Mononuclear cell (primary cell): ENCODE results near the gene GRM8. TPM values are rescaled to one million over a fixed set of nuclear protein-coding genes. Genes with fewer than 3 reads are reported as not detected.
A peak's percentile ranks its signal among the peaks of the same experiment; 100 is the strongest.

Experiments used
- H3K27me3 ChIP-seq: 2 replicates; pipeline ENCODE4 v1.6.0; 2011; ENCODE audit warnings: low read length, control low read depth; ENCODE audit not compliant: insufficient read depth
- H3K4me1 ChIP-seq: 2 replicates; pipeline ENCODE4 v1.5.1; 2011; ENCODE audit warnings: mild to moderate bottlenecking, low read length, control low read depth; ENCODE audit not compliant: insufficient read depth
- H3K4me3 ChIP-seq: 2 replicates; pipeline ENCODE4 v1.5.1; 2011; ENCODE audit warnings: mild to moderate bottlenecking, low read length, moderate library complexity
- H3K9me3 ChIP-seq: 2 replicates; pipeline ENCODE4 v1.5.1; 2011; ENCODE audit warnings: low read depth, mild to moderate bottlenecking, control low read depth, low read length
- total RNA-seq: library from RNA; depleted of rRNA; stranded (reverse); fragments of >200 nt; gene quantifications from one replicate; pipeline ENCODE4 v1.2.3, GENCODE V29; 2012

Gene GRM8
- total RNA-seq, result not detected

DNA sequence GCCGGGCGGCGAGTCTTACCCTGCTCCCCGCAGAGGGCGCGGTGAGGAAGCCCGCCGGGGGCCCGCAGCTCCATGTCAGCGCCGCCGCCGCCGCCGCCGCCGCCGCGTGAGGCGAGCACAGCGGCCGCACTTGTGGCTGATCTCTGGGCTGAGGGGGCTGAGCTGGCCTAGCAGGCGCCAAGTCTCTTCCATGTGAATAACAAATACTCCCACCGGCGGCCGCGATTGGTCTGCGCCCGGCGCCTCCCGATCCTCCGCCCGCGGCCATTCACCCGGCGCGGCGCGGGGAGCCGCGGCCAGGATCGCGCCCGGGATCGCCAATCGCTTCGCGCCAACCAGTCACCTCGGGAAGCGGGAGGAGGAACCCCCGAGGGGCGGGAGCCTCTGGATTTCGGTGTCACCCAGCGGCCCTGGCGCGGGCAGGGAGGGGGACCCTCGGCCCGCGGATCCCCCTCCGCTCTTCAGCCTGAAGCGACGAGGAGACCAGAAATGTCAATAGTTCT is at the start of gene GRM8:
Gene GRM8, minus strand, starts transcription at position 164 of the 503 bp plus-strand sequence.
- peaks cover 94% of the 10 kb centered on the region for H3K27me3 ChIP-seq
- H3K9me3 ChIP-seq, result no peaks in the 10 kb centered on the region
- H3K4me1 ChIP-seq, result peaks cover 37% of the 10 kb centered on the region
- peak within 1 kb of the TSS; percentile 55 for H3K4me3 ChIP-seq

DNA sequence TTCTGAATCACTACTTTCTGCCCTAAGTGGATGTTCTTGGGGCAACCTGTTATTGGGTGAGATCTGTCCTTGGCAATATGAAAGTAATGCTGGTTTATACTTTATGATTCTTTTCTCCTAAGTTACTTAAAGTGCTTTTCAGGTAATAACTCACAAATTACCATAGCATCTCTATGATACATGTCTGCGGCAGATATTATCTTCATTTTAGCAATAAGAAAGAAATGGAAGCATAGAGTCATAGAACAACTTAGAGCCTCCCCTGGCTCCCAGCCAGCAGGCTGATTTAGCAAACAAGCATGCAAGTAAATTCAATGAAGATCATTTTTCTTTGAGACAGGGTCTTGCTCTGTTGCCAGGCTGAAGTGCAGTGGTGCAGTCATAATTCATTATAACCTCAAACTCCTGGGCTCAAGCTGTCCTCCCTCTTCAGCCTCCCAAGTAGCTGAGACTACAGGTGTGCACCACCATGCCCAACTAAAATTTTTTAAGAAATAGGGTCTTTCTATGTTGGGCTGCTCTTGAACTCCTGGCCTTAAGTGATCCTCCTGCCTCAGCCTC is 38.1 kb upstream of the GRM8 start:
- H3K27me3 ChIP-seq, result peaks cover 1% of the 10 kb centered on the region
- no peaks in the 10 kb centered on the region for H3K9me3 ChIP-seq
- no peaks in the 10 kb centered on the region for H3K4me1 ChIP-seq
- H3K4me3 ChIP-seq, result no peak overlapping the region

DNA sequence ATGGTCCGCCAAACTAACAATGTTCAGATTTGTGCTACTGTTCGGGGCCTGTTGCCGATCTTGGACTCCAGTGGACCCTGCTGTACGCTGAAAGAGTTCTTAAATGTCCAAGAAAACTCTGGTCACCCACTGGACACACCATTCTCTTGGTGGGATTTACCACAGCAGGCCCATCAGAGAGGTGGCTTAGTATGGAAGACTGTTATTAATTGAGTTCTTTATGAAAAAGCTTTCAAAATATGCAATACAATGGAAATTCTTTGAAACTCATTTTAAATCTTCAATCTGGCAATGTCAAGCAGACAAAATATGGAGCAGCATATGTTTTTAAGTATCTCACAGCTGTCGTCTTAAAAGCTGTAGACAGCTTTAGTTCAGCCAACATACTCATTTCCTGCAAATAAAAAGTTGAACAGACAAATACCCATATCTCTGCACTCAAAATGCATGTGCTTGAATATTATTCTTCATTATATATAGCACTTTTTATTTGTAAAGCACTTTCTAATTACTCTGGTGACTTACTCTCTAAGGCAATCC is 37.4 kb upstream of the GRM8 start:
- Histone ChIP-seq H3K4me1 (no peaks in the 10 kb centered on the region), H3K27me3 (no peaks in the 10 kb centered on the region), H3K9me3 (no peaks in the 10 kb centered on the region), H3K4me3 (no peak overlapping the region)

DNA sequence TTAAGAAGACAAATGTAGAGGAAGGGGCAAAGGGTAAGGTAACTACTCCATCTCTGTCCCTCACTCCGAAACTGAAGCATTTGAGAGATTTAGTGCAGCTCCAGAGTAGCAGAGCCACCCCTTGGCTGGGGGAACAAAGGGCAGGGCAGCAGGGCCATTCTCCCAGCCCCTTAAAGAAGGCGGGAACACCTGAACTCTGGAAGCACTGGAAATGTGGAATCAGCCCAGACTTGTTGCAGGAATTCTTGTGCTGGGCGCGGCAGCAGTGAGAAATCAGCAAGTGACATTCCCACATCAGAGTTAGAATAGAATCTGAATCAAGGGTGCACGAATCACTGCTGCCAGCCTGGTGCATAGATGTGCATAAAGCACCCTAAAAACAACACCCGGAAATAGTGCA is 34.4 kb upstream of the GRM8 start:
- no peaks in the 10 kb centered on the region for H3K4me1 ChIP-seq
- H3K4me3 ChIP-seq, result no peak overlapping the region
- no peaks in the 10 kb centered on the region for H3K27me3 ChIP-seq
- H3K9me3 ChIP-seq, result no peaks in the 10 kb centered on the region

DNA sequence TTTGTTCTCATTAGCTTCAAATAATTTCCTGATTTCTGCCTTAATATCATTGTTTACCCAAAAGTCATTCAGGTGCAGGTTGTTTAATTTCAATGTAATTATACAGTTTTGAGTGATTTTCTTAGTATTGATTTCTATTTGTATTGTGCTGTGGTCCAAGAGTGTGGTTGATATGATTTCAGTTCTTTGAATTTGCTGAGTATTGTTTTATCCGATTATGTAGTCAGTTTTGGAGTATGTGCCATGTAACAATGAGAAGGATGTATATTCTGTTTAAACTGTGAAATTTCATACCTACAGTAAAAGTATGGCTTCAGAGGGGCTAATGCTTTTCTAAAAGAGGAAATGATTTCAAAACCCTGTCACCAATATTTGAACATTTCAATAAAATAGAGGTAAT is 17.4 kb upstream of the GRM8 start:
- no peak overlapping the region for H3K4me3 ChIP-seq
- H3K4me1 ChIP-seq, result no peaks in the 10 kb centered on the region
- H3K27me3 ChIP-seq, result peaks cover 17% of the 10 kb centered on the region
- no peaks in the 10 kb centered on the region for H3K9me3 ChIP-seq

DNA sequence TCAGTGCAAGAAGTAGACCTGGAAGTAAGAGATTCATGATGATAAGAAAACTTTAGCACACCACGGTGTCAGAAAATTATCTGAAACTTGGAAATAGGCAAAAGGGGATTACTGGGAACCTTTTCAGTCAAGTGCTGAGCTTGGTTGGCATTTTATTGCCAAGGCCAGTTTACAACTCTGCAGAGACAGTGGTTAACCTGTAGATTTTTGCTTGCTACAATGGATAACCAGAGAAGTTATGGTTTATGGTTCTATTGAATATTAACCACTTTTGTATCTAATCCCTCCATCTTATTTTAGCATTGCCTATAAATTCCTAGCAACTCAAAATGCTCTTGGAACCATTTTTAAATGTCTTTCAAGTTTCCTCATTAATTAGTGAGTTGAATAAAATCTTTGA is 13.3 kb upstream of the GRM8 start:
- no peak overlapping the region for H3K4me3 ChIP-seq
- peaks cover 15% of the 10 kb centered on the region for H3K27me3 ChIP-seq
- H3K4me1 ChIP-seq, result no peaks in the 10 kb centered on the region
- H3K9me3 ChIP-seq, result no peaks in the 10 kb centered on the region

DNA sequence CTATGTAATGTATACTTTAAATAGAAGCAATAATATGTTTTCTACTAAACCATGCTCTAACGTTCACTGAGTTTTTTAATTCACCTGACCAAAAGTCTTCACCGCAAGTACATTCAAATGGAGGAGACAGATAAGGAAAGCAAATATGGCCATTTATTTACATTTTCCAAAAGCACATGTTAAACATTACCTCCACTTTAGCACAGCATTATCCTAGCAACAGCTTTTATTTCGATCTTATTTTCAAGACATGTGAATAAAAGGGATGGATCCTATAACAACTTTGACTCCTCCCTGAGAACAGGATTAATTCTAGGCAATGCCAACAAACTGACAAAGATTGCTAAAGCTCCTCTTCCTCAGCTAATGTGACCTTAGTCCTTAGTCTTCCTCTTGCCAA is 11.5 kb upstream of the GRM8 start:
- Histone ChIP-seq H3K4me1 (no peaks in the 10 kb centered on the region), H3K27me3 (peaks cover 8% of the 10 kb centered on the region), H3K9me3 (no peaks in the 10 kb centered on the region), H3K4me3 (no peak overlapping the region)

DNA sequence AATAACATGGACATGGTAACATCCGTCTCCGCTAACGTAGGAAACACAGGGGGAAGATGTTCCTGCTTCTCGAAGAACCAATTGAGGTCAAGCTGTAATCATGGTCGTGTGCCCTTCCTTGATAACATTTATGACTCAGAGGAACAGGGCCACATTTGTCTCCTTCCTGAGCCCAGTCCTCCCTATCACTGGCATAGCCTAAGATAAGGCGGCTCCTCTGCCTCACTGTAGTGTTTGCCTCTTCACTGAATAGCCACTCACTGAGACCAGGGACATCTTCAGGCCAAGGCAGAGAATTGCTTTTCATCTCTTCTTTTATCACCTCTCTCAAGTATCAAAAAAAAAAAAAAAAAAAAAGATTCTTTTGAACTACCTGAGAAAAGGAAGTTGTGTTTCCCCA is 5.4 kb upstream of the GRM8 start:
- Histone ChIP-seq H3K4me1 (peaks cover 13% of the 10 kb centered on the region), H3K27me3 (peaks cover 45% of the 10 kb centered on the region), H3K4me3 (no peak overlapping the region), H3K9me3 (no peaks in the 10 kb centered on the region)

DNA sequence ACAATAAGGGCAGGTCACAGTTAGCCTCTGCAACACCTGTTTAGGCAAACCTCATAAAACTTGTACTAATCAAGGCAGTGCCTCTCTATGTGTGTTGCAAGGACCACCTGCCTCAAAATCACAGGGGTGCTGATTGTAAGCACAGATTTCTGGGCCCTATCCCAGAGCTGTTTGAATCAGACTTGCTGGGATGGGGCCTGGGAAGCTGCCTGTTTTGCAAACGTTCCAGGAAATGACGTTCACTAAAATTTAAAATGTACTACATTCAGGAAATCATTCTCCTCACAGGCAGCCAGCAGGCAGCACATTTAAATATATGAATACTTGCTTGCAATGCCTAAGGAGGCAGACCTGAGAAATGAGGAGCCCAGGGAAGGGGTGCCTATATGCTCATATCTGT is 4.3 kb upstream of the GRM8 start:
- Histone ChIP-seq H3K9me3 (no peaks in the 10 kb centered on the region), H3K4me1 (peaks cover 24% of the 10 kb centered on the region), H3K4me3 (no peak overlapping the region), H3K27me3 (peaks cover 55% of the 10 kb centered on the region)

DNA sequence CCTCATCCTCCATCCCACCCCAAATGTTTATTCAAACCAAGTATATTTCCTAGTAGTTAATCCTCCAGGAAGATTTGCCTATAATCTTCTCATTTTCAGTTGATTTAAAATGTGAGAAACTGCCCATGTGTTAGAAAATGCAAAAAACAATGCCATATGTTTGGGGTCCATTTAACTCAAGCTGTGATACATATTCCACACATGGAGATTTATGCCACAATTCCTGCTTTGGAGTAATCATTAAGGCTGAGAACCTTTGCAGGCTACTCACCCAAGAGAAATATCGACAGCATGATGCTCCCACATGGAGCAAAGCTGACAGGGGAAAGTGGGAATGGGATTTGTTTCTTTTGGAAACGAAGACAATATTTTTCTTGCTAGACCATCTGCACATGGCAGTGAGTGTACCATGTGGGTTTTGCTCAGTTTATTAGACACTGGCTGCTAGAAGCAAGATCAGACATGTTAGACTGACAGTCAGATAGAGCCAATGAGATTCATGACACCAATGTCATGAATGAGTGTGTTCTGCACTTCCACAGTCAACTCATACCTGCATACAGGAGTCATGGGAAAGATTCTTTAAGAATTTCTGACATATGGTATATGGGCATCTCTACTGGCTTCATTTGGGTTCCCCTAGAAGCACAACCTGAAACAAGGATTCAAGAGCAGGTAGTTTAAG is 3.4 kb upstream of the GRM8 start:
- Histone ChIP-seq H3K4me3 (no peak overlapping the region), H3K27me3 (peaks cover 63% of the 10 kb centered on the region), H3K9me3 (no peaks in the 10 kb centered on the region), H3K4me1 (peaks cover 32% of the 10 kb centered on the region)

DNA sequence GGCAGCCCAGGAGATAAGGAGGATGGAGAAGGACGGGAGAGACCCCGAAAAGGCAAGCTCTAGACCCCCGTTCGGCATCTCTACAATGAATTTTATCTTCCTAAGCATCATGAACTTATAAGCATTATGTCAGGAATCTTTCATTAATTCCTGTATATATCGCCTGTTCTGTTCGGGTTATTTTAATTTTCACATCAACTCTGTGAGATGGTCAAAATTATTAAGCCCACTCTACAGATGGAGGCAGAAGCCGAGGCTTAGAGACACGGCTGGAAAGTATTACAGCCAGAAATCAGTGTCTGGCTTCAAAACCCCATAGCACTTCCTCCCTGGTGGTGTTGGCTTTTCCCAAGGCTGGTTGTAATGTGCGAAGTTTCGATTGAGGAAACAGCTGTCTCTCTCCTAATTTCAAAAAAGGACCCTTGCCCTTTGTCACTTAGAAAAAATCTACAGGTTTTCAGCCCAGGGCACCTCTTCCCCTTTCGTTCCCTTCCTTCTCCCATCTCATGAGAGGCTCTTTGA is 1.5 kb upstream of the GRM8 start:
- Histone ChIP-seq H3K27me3 (peaks cover 82% of the 10 kb centered on the region), H3K9me3 (no peaks in the 10 kb centered on the region), H3K4me1 (peaks cover 37% of the 10 kb centered on the region), H3K4me3 (no peak overlapping the region)

DNA sequence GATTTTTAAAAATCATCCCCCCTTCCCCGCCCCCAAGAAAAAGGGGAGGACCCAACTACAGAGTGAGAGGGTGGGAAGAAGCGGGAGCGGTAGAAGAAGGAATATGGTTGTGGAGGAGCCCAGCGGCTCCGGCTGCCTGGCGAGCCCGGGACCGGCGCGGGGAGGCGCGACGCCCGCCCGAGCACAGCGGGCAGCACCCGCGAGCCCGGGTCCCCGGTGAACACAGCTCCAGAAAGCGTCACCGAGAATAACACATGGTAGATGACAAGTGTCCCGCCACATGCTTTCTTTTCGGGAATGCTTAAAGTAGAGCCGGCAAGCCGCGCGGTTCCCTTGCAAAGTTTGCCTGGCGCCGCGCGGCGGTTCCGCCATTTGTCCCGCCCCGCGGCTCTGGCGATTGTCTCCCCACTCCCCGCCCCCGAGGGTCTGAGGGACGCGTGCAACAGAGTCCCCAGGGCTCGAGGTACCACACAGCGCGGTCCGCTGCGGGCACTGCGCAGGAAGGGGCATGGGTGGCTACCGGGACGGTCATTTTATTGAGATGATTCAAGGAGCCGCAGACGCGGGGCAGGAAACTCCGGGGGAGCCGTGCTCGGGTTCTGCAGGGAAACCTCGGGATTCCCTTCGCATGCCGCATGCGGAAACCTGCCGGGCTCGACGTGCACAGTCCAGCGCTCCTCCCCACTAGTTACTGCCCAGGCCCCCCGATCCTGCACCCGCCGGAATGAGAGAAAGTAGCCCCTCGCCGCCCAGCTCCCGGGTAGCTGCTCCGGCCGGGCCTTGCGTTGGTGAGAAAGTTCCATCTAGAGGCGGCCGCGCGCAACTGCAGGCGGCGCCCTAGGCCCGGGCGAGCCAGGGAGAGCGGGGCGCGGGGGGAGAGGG is 781 bp upstream of the GRM8 start:
- Histone ChIP-seq H3K27me3 (peaks cover 89% of the 10 kb centered on the region), H3K4me1 (peaks cover 37% of the 10 kb centered on the region), H3K4me3 (peak overlapping the region; percentile 55), H3K9me3 (no peaks in the 10 kb centered on the region)

DNA sequence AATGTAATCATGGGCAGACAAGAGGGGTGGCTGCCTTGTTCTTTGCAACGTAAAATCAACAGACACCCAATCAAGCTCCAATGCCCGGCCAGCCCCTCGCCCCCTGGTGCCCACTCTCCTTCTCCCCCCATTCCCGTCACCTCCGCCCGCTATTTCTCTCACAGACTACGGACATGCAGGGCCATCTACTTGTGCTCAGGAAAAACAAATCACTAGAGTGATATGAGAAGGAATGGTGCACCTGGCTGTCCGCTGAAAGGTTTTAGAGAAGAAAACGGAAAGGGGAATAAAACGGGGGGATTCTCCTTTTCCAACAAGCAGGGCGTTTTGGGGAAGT is 396 bp downstream of the GRM8 start:
- H3K9me3 ChIP-seq, result no peaks in the 10 kb centered on the region
- H3K4me1 ChIP-seq, result peaks cover 37% of the 10 kb centered on the region
- H3K27me3 ChIP-seq, result peaks cover 94% of the 10 kb centered on the region
- H3K4me3 ChIP-seq, result peak overlapping the region; percentile 7

DNA sequence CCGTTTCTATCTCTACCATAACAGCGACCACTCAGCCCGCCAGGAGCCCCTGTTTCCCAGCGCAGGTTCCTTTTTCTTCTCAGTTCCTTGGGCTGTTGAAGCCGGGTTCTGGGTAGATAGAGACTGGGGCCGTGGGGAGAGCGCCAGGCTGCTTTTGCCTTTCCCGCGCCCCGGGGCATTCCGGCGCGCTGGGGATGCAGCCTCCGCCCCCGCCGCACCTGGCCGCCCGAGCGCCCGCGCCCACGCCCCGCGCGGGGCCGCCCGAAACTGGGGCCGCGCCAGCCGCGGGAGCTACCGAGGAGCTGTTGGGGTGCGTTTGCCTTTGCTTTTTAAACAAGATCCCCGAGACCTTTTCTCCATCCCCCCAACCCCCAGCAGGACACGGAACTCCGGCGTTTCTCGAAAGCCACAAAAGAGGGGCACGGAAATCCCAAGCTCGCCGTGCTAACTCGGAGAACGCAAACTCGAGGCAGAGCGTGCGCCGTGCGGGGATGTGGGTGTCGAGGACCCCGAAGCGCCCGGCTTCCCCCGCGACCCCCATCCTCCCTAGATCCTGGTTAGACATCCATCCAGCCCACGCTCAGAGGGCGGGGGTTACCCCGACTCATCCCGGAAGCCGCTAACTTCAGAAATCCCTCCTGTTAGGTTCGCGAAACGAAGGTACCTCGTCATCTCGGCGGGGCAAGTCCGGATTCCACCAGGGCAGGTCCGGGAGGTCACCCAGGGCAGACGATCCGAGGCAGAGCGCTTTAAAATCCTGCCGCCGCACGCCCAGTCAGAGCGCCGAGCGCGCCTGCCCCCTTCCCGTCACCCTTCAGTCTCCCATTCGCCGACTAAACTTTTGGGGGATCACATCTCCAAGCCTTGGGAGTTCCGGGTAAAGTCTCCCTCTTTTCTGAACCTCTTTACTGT is 1.0 kb downstream of the GRM8 start:
- Histone ChIP-seq H3K27me3 (peaks cover 92% of the 10 kb centered on the region), H3K4me3 (peak overlapping the region; percentile 7), H3K4me1 (peaks cover 37% of the 10 kb centered on the region), H3K9me3 (no peaks in the 10 kb centered on the region)
